Right atrium auricular region (tissue), 2 donors: ENCODE data around the gene NDNF. TPM values are rescaled to one million over a fixed set of nuclear protein-coding genes. Genes with fewer than 3 reads are reported as not detected.

Experiments used
- DNase-seq: peaks from one replicate; pipeline ENCODE4 v3.0.0-alpha.2; 2019; ENCODE audit warnings: low spot score
- H3K27ac ChIP-seq, 2 donors: fragments of 200-600 bp; sonication (generic); 1 replicate in 1 of 2; 2 replicates in 1 of 2; pipeline ENCODE4 v1.5.1; 2016 to 2019
- H3K27me3 ChIP-seq, 2 donors: fragments of 200-600 bp; sonication (generic); one replicate each; pipeline versions ENCODE4 v1.5.1 to v1.6.0; 2017 to 2019
- H3K36me3 ChIP-seq: fragments of 200-600 bp; sonication (generic); one replicate; pipeline ENCODE4 v1.5.1; 2016
- H3K4me1 ChIP-seq, 2 donors: fragments of 200-600 bp; sonication (generic); one replicate each; pipeline versions ENCODE4 v1.5.1 to v1.6.0; 2017 to 2019
- H3K4me3 ChIP-seq, 2 donors: fragments of 200-600 bp; sonication (generic); 1 replicate in 1 of 2; 2 replicates in 1 of 2; pipeline ENCODE4 v1.5.1; 2017 to 2019; ENCODE audit warnings: mild to moderate bottlenecking in 1 of 2, moderate library complexity in 1 of 2
- H3K9me3 ChIP-seq, 2 donors: fragments of 200-600 bp; sonication (generic); one replicate each; pipeline ENCODE4 v1.5.1; 2019
- total RNA-seq, 2 donors: library from RNA; depleted of rRNA; stranded (reverse); fragments of >200 nt; gene quantifications; one replicate each; pipeline ENCODE4 v1.1.0, GENCODE V29; 2016
- TF ChIP-seq, protein P1 (sequence below), 2 donors: fragments of 200-600 bp; sonication (generic); IDR thresholded peaks; one replicate each; pipeline ENCODE4 v1.5.1; 2019; ENCODE audit warnings: antibody characterized with exemption in 2 of 2

Gene NDNF
- total RNA-seq, 2 donors from 2014 or later = 0.51 to 5.4 TPM

DNA sequence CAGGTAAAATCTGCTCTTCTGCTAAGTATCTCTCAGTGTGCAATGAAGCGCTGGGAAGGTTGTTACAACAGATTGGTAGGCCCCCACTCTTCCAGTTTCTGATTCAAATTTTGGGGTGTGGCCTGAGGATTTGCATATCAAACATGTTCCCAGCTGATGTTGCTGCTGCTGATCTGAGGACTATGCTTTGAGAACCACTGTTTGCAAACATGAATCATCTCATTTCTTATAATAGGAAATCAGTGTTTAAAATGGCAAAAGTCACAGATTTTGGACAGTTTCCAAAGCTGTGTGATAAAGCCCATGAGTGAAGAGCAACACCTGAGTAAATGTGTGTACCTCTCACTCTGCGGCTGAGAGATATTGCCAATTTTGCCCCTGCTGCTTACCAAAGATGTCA is 36.2 kb upstream of the NDNF start:
- Histone ChIP-seq H3K27me3 (no peaks in the 10 kb centered on the region), H3K4me3 (no peak overlapping the region), H3K9me3 (no peaks in the 10 kb centered on the region), H3K36me3 (no peaks in the 10 kb centered on the region), H3K4me1 (no peaks in the 10 kb centered on the region), H3K27ac (no peak overlapping the region)
- DNase-seq = no peak
- TF ChIP-seq, protein P1, sequence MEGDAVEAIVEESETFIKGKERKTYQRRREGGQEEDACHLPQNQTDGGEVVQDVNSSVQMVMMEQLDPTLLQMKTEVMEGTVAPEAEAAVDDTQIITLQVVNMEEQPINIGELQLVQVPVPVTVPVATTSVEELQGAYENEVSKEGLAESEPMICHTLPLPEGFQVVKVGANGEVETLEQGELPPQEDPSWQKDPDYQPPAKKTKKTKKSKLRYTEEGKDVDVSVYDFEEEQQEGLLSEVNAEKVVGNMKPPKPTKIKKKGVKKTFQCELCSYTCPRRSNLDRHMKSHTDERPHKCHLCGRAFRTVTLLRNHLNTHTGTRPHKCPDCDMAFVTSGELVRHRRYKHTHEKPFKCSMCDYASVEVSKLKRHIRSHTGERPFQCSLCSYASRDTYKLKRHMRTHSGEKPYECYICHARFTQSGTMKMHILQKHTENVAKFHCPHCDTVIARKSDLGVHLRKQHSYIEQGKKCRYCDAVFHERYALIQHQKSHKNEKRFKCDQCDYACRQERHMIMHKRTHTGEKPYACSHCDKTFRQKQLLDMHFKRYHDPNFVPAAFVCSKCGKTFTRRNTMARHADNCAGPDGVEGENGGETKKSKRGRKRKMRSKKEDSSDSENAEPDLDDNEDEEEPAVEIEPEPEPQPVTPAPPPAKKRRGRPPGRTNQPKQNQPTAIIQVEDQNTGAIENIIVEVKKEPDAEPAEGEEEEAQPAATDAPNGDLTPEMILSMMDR (IDR thresholded peaks at IDR 0.05) = no peak

DNA sequence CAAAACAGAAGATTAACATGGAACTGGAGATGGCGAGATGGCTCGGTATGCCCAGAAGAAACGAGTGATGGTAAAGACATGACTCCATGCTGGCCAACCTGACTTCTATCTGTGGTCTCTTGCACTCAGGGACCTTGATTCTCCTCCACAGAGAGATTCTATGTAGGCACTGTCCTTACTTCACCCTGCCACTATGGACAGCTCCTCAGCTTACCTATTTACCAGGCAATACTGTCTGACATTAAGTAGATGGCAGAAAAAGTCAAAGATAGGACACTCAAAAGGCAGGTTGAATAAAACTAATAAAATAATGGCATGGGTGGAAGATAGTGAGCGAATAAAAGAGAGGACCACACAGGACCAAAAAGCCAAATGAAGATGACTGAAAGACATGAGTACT is 35.2 kb upstream of the NDNF start:
- H3K9me3 ChIP-seq = no peaks in the 10 kb centered on the region
- no peaks in the 10 kb centered on the region for H3K36me3 ChIP-seq
- TF ChIP-seq, protein P1 (IDR thresholded peaks at IDR 0.05) = no peak
- no peaks in the 10 kb centered on the region for H3K4me1 ChIP-seq
- no peak overlapping the region for H3K4me3 ChIP-seq
- no peaks in the 10 kb centered on the region for H3K27me3 ChIP-seq
- no peak overlapping the region for H3K27ac ChIP-seq
- no peak for DNase-seq

DNA sequence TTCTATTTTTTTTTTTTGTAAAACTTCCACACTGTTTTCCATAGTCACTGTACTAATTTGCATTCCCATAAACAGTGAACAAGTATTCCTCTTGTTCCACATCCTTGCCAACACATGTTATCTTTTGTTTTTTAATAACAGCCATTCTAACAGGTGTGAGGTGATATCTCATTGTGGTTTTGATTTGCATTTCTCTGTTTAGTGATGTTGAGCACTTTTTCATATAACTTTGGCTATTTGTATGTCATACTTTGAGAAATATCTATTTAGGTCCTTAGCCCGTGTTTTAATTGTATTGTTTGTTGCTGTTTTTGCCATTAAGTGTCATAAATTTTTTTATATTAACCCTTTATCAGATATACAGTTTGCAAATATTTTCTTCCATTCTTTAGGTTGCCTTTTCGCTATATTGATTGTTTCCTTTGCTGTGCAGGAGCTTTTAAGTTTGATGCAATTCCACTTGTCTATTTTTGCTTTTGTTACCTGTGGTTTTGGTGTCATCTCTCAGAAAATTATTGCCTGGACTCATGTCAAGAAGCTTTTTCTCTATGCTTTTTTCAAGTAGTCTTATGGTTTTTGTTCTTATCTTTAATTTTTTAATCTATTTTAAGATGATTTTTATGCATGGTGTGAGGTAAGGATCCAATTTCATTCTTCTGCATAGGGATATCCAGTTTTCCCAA is 27.9 kb upstream of the NDNF start:
- no peak overlapping the region for H3K27ac ChIP-seq
- TF ChIP-seq, protein P1 (IDR thresholded peaks at IDR 0.05) = no peak

DNA sequence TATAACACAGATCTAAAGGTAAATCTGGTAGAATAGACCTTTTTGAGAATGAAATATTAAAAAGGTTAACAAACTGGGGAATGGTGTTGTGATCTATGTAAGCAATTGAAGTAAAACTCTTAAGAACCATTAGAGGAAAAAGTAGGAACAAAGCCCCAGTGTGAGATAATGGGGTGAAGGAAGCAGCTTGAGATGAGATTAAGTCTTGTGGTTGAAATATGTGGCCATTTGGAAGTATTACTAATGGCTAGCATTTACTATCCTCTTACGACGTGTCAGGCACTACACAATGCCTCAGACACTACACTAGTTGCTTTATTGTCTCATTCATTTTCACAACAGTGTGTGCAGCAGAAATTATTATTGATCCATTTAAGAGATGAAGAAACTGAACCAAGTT is 25.9 kb upstream of the NDNF start:
- Histone ChIP-seq H3K4me1 (no peaks in the 10 kb centered on the region), H3K36me3 (no peaks in the 10 kb centered on the region), H3K27me3 (no peaks in the 10 kb centered on the region), H3K9me3 (peaks cover 0 to 11% of the 10 kb centered on the region in 2 donors), H3K27ac (no peak overlapping the region), H3K4me3 (no peak overlapping the region)
- DNase-seq = no peak
- TF ChIP-seq, protein P1 (IDR thresholded peaks at IDR 0.05) = no peak

More for the DNA sequence above, 27.9 kb upstream of the NDNF start:
- H3K4me1 ChIP-seq = no peaks in the 10 kb centered on the region
- no peaks in the 10 kb centered on the region for H3K36me3 ChIP-seq
- H3K9me3 ChIP-seq = peaks cover 0 to 11% of the 10 kb centered on the region in 2 donors
- no peak overlapping the region for H3K4me3 ChIP-seq
- no peaks in the 10 kb centered on the region for H3K27me3 ChIP-seq
- no peak for DNase-seq

DNA sequence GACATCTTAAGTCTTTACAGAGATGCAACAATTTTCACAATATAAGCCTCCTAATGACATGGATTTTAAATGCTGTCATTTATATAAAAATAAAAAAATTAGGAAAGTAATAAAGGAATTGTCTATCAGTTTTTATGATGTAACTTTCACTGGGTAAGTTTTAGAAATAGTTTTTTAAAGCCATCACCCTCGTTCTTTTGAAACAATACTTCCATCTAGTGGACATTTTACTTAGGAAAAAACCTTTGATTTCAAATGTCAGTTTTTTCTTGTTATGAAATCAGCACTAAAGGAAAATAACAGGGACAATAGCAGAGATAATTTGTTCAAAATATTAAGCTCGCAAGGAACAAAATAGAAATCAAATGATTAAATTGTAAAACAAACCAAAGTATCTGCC is 24.3 kb upstream of the NDNF start:
- Histone ChIP-seq H3K9me3 (peaks cover 0 to 8% of the 10 kb centered on the region in 2 donors), H3K27ac (no peak overlapping the region), H3K27me3 (no peaks in the 10 kb centered on the region), H3K36me3 (no peaks in the 10 kb centered on the region), H3K4me3 (no peak overlapping the region), H3K4me1 (no peaks in the 10 kb centered on the region)
- TF ChIP-seq, protein P1 (IDR thresholded peaks at IDR 0.05) = peak; percentile 40 to 78
- no peak for DNase-seq

DNA sequence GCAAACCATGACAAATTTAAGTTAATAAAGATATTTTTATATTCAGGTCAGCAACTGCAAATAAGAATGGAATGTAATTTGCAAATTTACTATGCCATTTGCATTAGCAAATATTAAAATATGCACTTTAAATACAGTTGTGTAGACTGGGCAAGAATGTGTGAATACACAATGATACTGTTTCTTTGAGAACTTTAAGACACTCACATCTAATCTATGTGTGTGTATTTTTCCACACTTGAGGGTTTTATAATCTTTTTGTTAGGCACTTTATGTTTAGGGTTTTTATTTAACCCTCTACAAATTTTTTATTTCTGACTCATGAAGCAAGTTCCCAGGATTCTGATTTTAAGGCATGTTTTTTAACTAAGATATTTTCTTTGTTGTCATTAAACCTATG is 23.9 kb upstream of the NDNF start:
- TF ChIP-seq, protein P1 (IDR thresholded peaks at IDR 0.05) = no peak
- Histone ChIP-seq H3K27me3 (no peaks in the 10 kb centered on the region), H3K36me3 (no peaks in the 10 kb centered on the region), H3K4me3 (no peak overlapping the region), H3K9me3 (peaks cover 0 to 4% of the 10 kb centered on the region in 2 donors), H3K4me1 (no peaks in the 10 kb centered on the region), H3K27ac (no peak overlapping the region)
- DNase-seq = no peak
